Measurements from ENCODE around the gene MAPKAP1. TPM values are rescaled to one million over a fixed set of nuclear protein-coding genes. Genes with fewer than 3 reads are reported as not detected.

The MAPKAP1 gene
- total and polyA plus RNA-seq, 9 donors: 47.3 to 67.3 (median 59.6) TPM

DNA sequence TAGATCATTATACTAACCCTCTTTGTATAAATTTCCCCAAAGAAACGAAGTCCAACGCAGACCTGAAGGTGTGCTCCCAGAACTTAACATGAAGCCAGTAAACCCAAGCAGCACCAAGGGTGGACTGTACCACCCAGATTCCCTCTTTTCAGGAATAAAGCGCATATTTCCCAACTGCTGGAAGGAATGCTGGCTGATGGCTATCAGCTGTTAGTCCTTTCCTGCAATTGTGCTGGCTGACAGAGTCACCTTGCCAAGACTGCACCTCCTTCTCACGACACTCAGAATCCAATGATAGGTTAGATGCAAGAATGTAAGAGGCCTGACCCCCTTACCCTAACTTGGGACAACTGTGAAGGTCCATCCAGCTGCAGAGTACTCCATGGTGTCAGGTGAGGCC lies 93.9 kb downstream of the MAPKAP1 start:
- H3K4me1 ChIP-seq (ENCODE audit: control insufficient read depth, insufficient read depth, low read length): peaks cover 4% of the 10 kb centered on the region
- H3K4me3 ChIP-seq (ENCODE audit: low read length): no peak overlapping the region
- no peaks in the 10 kb centered on the region for H3K27me3 ChIP-seq (ENCODE audit: control insufficient read depth, insufficient read depth, low read length)
- DNase-seq: no peak
- no peaks in the 10 kb centered on the region for H3K9me3 ChIP-seq (replicated peaks; ENCODE audit: control insufficient read depth, low read depth, low read length)
- no peak overlapping the region for H3K27ac ChIP-seq (ENCODE audit: low read length)
- no CpG with 5 or more reads among the region's 4 CpGs for WGBS (ENCODE audit: insufficient coverage)
- no peaks in the 10 kb centered on the region for H3K36me3 ChIP-seq (ENCODE audit: control insufficient read depth, insufficient read depth, low read length)

DNA sequence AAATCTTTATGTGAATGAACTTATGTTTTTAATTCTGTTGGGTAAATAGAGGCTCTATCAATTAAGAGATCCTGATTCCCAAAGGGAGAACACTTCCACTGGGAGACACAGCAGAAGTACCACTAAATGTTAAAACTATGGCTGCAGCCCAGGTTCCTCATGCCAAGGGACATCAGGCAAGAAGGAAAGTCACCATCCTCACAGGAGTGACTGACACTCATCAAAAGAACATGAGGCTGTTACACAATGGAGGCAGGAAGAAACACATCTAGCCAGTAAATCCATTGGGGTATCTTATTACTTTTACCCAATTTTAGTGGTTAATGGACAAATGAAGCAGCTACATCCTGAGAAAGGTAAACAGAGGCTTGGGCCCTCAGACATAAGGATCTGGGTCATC lies 94.4 kb downstream of the MAPKAP1 start:
- Histone ChIP-seq H3K27me3 (ENCODE audit: control insufficient read depth, insufficient read depth, low read length) (no peaks in the 10 kb centered on the region), H3K27ac (ENCODE audit: low read length) (no peak overlapping the region), H3K4me3 (ENCODE audit: low read length) (no peak overlapping the region), H3K36me3 (ENCODE audit: control insufficient read depth, insufficient read depth, low read length) (no peaks in the 10 kb centered on the region), H3K4me1 (ENCODE audit: control insufficient read depth, insufficient read depth, low read length) (peaks cover 4% of the 10 kb centered on the region), H3K9me3 (replicated peaks; ENCODE audit: control insufficient read depth, low read depth, low read length) (no peaks in the 10 kb centered on the region)
- DNase-seq: no peak

DNA sequence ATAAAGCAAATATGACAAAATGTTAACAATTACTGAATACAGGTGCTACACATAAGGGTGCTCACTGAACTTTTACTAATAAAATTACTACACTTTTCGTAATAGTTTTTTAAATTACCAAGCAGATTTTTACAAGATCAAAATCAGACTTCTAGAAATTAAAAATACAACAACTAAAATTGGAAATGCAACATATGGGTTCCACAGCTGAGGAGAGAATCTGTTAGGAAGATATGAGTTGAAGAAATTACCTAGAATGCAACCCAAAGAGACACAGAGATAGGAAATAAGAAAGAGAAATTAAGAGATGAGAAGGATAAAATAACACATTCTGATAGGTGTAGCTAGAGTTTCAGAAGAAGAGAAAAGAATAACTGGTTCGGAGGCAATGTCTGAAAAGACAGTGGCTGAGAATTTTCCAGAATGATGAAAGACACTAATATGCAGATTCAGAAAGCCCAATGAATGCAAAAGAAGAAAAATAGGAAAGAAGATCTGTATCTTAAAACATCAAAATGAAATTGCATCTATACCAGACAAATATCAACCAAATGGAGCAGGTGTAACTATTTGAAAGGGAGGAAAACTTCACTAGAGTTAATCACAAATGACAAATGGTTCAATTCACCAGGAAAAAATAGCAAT lies 95.8 kb downstream of the MAPKAP1 start:
- WGBS (ENCODE audit: insufficient coverage): no CpG with 5 or more reads among the region's 2 CpGs

DNA sequence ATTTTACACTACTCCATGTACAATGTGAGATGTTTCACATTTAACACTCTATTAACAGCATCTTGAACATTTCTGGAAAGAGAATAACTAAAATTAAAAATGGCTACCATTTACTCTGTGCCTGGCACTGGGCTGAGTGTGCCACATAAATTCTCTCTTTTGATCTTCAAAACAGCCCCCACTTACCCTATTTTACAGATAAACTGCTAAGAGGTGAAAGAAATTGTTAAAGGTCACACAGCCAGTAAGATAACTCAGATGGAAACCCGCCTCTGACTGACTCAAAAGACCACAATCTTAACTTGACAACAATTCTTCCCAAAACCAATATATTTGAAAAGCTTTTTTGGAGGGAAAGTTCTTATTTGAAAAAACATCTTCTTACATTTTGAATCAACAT lies 97.3 kb downstream of the MAPKAP1 start:
- WGBS (ENCODE audit: insufficient coverage): no CpG with 5 or more reads among the region's 1 CpG
- peaks cover 4% of the 10 kb centered on the region for H3K4me1 ChIP-seq (ENCODE audit: control insufficient read depth, insufficient read depth, low read length)
- no peaks in the 10 kb centered on the region for H3K36me3 ChIP-seq (ENCODE audit: control insufficient read depth, insufficient read depth, low read length)
- no peaks in the 10 kb centered on the region for H3K27me3 ChIP-seq (ENCODE audit: control insufficient read depth, insufficient read depth, low read length)
- H3K27ac ChIP-seq (ENCODE audit: low read length): no peak overlapping the region
- no peaks in the 10 kb centered on the region for H3K9me3 ChIP-seq (replicated peaks; ENCODE audit: control insufficient read depth, low read depth, low read length)
- DNase-seq: no peak
- H3K4me3 ChIP-seq (ENCODE audit: low read length): no peak overlapping the region

More for the DNA sequence above, 95.8 kb downstream of the MAPKAP1 start:
- no peak overlapping the region for H3K27ac ChIP-seq (ENCODE audit: low read length)
- DNase-seq: no peak
- H3K36me3 ChIP-seq (ENCODE audit: control insufficient read depth, insufficient read depth, low read length): no peaks in the 10 kb centered on the region
- H3K27me3 ChIP-seq (ENCODE audit: control insufficient read depth, insufficient read depth, low read length): no peaks in the 10 kb centered on the region
- peaks cover 4% of the 10 kb centered on the region for H3K4me1 ChIP-seq (ENCODE audit: control insufficient read depth, insufficient read depth, low read length)
- no peaks in the 10 kb centered on the region for H3K9me3 ChIP-seq (replicated peaks; ENCODE audit: control insufficient read depth, low read depth, low read length)
- no peak overlapping the region for H3K4me3 ChIP-seq (ENCODE audit: low read length)

DNA sequence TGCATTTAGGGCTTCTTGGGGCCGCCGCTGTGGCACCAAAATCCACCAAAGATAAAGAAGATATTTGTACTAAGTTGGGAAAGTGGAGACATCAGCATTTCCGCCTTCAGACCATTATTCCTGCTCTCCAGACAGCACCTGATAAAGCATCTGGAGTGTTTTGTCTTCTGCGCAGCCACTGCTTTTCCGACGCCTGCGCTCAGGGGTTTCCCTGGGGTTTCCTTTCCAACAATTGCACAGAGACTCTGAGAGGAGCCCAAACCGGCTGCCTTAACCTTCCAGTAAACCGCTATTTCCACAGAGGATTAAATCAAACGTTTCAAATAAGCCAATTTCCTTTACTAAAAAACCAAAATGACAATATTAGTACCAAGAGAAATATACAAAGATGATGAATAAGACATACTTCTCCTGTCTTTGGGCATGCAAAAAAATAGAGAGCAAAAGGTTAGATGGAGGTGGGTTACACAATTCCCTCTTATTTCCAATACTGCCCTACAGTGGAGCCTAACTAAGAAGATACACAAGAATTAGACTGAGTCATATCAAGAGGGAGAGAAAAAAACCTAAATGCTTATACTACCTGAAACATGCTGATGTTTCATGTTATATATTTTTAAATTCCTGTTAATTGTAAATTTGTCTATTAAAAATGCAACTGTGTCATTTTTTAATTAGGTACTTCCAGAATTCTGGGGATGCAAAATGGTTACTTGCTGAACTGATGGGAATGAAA lies 98.4 kb downstream of the MAPKAP1 start:
- no peaks in the 10 kb centered on the region for H3K27me3 ChIP-seq (ENCODE audit: control insufficient read depth, insufficient read depth, low read length)
- H3K9me3 ChIP-seq (replicated peaks; ENCODE audit: control insufficient read depth, low read depth, low read length): no peaks in the 10 kb centered on the region
- H3K4me1 ChIP-seq (ENCODE audit: control insufficient read depth, insufficient read depth, low read length): peaks cover 4% of the 10 kb centered on the region
- no peak overlapping the region for H3K4me3 ChIP-seq (ENCODE audit: low read length)
- WGBS (ENCODE audit: insufficient coverage): 34% methylated on average over 4 of the region's 10 CpGs
- H3K27ac ChIP-seq (ENCODE audit: low read length): no peak overlapping the region
- H3K36me3 ChIP-seq (ENCODE audit: control insufficient read depth, insufficient read depth, low read length): no peaks in the 10 kb centered on the region
- peak; percentile 77 for DNase-seq

DNA sequence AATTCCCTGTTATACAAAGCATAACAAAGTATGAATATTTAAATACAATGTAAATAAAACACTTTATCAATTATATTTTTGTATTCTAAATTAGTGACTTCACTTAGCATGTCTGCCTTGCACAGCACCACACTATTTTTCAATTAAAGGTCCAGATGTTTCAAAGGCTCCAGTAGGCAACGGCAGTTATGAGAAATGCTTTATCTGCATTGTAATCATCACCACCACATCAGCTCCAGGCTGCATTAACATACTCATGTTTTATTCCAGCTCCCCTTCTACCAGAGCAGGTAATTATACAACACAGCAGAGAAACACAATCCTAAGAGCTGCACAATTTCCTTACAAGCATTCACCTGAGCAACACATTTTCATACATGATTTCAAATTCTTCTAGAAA lies 102.8 kb downstream of the MAPKAP1 start:
- Histone ChIP-seq H3K4me1 (ENCODE audit: control insufficient read depth, insufficient read depth, low read length) (peaks cover 4% of the 10 kb centered on the region), H3K36me3 (ENCODE audit: control insufficient read depth, insufficient read depth, low read length) (no peaks in the 10 kb centered on the region), H3K27me3 (ENCODE audit: control insufficient read depth, insufficient read depth, low read length) (no peaks in the 10 kb centered on the region), H3K9me3 (replicated peaks; ENCODE audit: control insufficient read depth, low read depth, low read length) (no peaks in the 10 kb centered on the region), H3K4me3 (ENCODE audit: low read length) (no peak overlapping the region), H3K27ac (ENCODE audit: low read length) (no peak overlapping the region)
- 60% methylated on average over 1 of the region's 1 CpG for WGBS (ENCODE audit: insufficient coverage)
- DNase-seq: no peak

DNA sequence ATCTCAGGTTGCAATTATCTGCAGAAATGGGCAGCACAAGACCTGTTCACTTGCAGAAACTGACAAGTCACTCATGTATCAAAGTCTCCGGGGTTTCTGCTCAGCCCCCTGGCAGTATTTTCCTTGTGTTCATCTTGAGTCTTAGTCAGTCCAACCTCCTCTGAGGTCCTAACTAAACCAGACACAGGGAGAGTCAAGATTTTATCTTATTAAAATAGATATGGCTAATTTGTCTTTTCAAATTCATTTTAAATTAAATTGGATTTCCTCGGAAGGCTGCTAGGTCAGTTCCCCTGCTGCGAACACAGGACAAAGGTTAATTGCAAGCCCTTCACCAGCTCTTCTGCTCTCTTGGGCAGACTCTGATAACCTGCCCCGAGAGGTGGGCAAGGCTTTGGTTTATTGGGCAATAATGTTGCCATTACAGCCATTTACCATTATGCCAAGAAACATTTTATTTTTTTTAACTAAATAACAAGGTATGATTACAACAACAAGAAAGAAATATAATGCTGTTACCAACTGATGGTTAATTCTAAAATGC lies 103.5 kb downstream of the MAPKAP1 start:
- WGBS (ENCODE audit: insufficient coverage): 83% methylated on average over 1 of the region's 4 CpGs
- Histone ChIP-seq H3K4me3 (ENCODE audit: low read length) (no peak overlapping the region), H3K4me1 (ENCODE audit: control insufficient read depth, insufficient read depth, low read length) (peaks cover 3% of the 10 kb centered on the region)

DNA sequence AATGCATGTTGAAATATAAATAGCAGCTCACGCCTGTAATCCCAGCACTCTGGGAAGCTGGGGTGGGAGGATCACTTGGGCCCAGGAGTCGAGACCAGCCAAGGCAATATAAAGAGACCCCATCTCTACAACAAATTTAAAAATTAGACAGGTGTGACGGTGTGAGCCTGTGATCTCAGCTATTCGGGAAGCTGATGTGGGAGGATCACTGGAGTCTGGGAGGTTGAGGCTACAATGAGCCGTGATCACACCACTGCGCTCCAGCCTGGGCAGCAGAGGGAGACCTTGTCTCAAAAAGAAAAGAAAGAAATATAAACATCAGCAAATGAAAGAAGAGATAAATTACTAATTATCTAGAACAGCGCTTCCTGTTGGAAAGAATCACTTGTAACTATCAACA lies 105.0 kb downstream of the MAPKAP1 start:
- H3K9me3 ChIP-seq (replicated peaks; ENCODE audit: control insufficient read depth, low read depth, low read length): no peaks in the 10 kb centered on the region
- WGBS (ENCODE audit: insufficient coverage): no CpG with 5 or more reads among the region's 7 CpGs
- H3K27me3 ChIP-seq (ENCODE audit: control insufficient read depth, insufficient read depth, low read length): no peaks in the 10 kb centered on the region
- DNase-seq: no peak
- no peaks in the 10 kb centered on the region for H3K4me1 ChIP-seq (ENCODE audit: control insufficient read depth, insufficient read depth, low read length)
- H3K36me3 ChIP-seq (ENCODE audit: control insufficient read depth, insufficient read depth, low read length): no peaks in the 10 kb centered on the region
- no peak overlapping the region for H3K4me3 ChIP-seq (ENCODE audit: low read length)
- H3K27ac ChIP-seq (ENCODE audit: low read length): no peak overlapping the region

More for the DNA sequence above, 103.5 kb downstream of the MAPKAP1 start:
- Histone ChIP-seq H3K9me3 (replicated peaks; ENCODE audit: control insufficient read depth, low read depth, low read length) (no peaks in the 10 kb centered on the region), H3K27me3 (ENCODE audit: control insufficient read depth, insufficient read depth, low read length) (no peaks in the 10 kb centered on the region), H3K27ac (ENCODE audit: low read length) (no peak overlapping the region), H3K36me3 (ENCODE audit: control insufficient read depth, insufficient read depth, low read length) (no peaks in the 10 kb centered on the region)
- DNase-seq: no peak

DNA sequence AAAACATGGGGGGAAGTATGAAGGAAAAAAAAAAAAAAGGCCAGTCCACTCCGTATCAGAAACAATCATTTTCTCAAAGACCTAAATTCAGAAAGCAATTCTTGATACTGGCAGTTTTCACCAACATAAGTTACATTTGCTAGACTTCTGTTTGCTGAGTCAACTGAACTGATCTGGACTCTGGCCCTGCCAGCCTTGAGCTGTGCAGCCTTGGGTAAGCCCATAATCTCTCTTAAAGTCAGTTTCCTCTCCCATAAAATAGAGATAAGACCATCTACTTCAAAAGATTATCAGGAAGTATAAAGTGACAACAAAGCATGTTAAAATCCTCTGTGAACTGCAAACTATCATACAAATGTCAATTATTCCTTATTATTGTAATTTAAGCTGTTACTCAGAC lies 106.8 kb downstream of the MAPKAP1 start:
- Histone ChIP-seq H3K4me3 (ENCODE audit: low read length) (no peak overlapping the region), H3K4me1 (ENCODE audit: control insufficient read depth, insufficient read depth, low read length) (no peaks in the 10 kb centered on the region), H3K9me3 (replicated peaks; ENCODE audit: control insufficient read depth, low read depth, low read length) (no peaks in the 10 kb centered on the region), H3K36me3 (ENCODE audit: control insufficient read depth, insufficient read depth, low read length) (no peaks in the 10 kb centered on the region), H3K27ac (ENCODE audit: low read length) (no peak overlapping the region), H3K27me3 (ENCODE audit: control insufficient read depth, insufficient read depth, low read length) (no peaks in the 10 kb centered on the region)
- no peak for DNase-seq
- WGBS (ENCODE audit: insufficient coverage): no CpG with 5 or more reads among the region's 1 CpG

DNA sequence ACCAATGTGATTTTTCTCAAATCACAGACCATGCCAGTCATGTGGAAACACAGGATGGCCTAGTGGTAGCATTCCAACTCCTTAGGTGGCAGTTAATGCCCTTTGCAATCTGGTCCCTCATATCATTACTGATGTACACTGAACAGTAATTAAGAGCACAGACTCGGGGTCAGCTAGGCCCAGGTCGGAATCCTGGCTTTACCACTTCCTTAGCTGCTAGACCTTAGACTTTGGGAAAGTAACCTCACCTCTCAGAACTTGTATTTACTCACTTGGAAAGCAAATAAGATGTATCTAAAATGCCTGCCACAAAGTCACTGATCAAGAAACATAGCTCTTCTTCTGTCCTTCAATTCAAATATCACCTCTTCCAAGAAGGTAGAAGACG lies 112.8 kb downstream of the MAPKAP1 start:
- Histone ChIP-seq H3K27ac (ENCODE audit: low read length) (no peak overlapping the region), H3K36me3 (ENCODE audit: control insufficient read depth, insufficient read depth, low read length) (no peaks in the 10 kb centered on the region), H3K4me1 (ENCODE audit: control insufficient read depth, insufficient read depth, low read length) (no peaks in the 10 kb centered on the region), H3K9me3 (replicated peaks; ENCODE audit: control insufficient read depth, low read depth, low read length) (no peaks in the 10 kb centered on the region), H3K4me3 (ENCODE audit: low read length) (no peak overlapping the region), H3K27me3 (ENCODE audit: control insufficient read depth, insufficient read depth, low read length) (no peaks in the 10 kb centered on the region)
- 75% methylated on average over 3 of the region's 3 CpGs for WGBS (ENCODE audit: insufficient coverage)
- no peak for DNase-seq
